ENCODE results near the gene OOSP1. TPM values are rescaled to one million over a fixed set of nuclear protein-coding genes. Genes with fewer than 3 reads are reported as not detected.

OOSP1 gene
- total and polyA plus RNA-seq, 2 donors (not counting 3 experiments of a cell fraction or from before 2014, with no cell fraction given), result 0.11 TPM; not detected in 1

DNA sequence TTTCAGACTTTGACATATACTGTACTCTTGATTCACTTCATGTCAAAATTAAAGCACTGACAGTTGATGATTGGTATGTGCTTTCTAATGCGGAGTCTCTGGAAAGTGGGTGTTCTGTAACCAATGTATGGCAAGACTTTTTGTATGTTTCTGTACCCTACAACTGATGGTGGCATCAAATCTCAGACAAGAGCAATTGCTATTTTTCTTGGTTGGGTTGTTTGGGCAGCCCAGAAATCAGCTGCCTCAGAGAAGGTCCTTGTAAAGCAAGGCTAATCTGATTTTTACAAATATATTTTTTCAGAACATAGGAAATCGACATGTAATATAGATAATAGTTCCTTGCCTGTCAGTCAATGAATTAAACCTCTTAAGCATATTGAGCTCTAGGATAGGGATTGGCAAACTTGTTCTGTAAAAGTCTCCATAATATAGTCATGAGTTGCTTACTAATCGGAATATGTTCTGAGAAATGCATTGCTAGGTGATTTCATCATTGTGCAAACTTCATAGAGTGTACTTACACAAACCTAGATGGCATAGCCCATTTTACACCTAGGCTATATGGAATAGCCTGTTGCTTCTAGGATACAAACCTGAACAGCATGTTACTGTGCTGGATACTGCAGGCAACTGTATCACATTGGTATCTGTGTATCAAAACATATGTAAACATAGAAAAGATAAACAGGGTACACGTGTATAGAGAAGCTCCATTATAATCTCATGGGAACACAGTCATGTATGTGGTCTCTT is 15.4 kb downstream of the OOSP1 start:
- dilution Hi-C loops (cut with MboI; ENCODE audit: extremely low pct_ligation_motif_present, low sequenced_read_pairs), result no loop called here
- H3K4me2 ChIP-seq (ENCODE audit: insufficient read depth, low read length), result no peak overlapping the region
- ChIA-PET POLR2A (no interaction called here), CTCF (interaction anchor here (1.8 kb wide), 1 partner anchor 9 kb away, joined by 7 read pairs; the partner anchor contains the start of gene OOSP4A)
- TF ChIP-seq GATA2 (IDR thresholded peaks at IDR 0.05; ENCODE audit: insufficient read depth, insufficient read length, low read depth, low read length) (no peak), MYC (IDR thresholded peaks at IDR 0.05; ENCODE audit: low read depth, low read length) (no peak), POLR2AphosphoS5 (IDR thresholded peaks at IDR 0.05; ENCODE audit: insufficient read depth, low read depth, low read length) (no peak), FOS (IDR thresholded peaks at IDR 0.05; ENCODE audit: borderline replicate concordance, insufficient read depth, low read length) (no peak), JUN (IDR thresholded peaks at IDR 0.05; ENCODE audit: borderline replicate concordance, insufficient read depth, insufficient read length, low read depth) (no peak), EZH2 (IDR thresholded peaks at IDR 0.05; ENCODE audit: borderline replicate concordance, low read depth, low read length, severe bottlenecking) (no peak), POLR2A (IDR thresholded peaks at IDR 0.05; ENCODE audit: low read depth, low read length) (no peak)
- TF ChIP-seq, protein P1, sequence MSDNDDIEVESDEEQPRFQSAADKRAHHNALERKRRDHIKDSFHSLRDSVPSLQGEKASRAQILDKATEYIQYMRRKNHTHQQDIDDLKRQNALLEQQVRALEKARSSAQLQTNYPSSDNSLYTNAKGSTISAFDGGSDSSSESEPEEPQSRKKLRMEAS (IDR thresholded peaks at IDR 0.05; ENCODE audit: insufficient read depth, insufficient read length), result no peak
- TF ChIP-seq, protein P2, sequence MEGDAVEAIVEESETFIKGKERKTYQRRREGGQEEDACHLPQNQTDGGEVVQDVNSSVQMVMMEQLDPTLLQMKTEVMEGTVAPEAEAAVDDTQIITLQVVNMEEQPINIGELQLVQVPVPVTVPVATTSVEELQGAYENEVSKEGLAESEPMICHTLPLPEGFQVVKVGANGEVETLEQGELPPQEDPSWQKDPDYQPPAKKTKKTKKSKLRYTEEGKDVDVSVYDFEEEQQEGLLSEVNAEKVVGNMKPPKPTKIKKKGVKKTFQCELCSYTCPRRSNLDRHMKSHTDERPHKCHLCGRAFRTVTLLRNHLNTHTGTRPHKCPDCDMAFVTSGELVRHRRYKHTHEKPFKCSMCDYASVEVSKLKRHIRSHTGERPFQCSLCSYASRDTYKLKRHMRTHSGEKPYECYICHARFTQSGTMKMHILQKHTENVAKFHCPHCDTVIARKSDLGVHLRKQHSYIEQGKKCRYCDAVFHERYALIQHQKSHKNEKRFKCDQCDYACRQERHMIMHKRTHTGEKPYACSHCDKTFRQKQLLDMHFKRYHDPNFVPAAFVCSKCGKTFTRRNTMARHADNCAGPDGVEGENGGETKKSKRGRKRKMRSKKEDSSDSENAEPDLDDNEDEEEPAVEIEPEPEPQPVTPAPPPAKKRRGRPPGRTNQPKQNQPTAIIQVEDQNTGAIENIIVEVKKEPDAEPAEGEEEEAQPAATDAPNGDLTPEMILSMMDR (IDR thresholded peaks at IDR 0.05; ENCODE audit: extremely low read depth in 1 of 2, insufficient read depth in 1 of 2, low read depth in 1 of 2, low read length in 2 of 2), result no peak
- no peak overlapping the region for H3K27ac ChIP-seq (ENCODE audit: insufficient read depth, low read depth, low read length)
- BruUV-seq (replicated peaks), result no TSS peak
- no peaks in the 10 kb centered on the region for H3K4me1 ChIP-seq (ENCODE audit: control insufficient read depth, extremely low read depth, insufficient read depth, low read length)
- no peak overlapping the region for H3K4me3 ChIP-seq (replicated peaks in 1 of 3; ENCODE audit: insufficient read depth in 1 of 3, low read depth in 1 of 3, low read length in 3 of 3)
- peaks cover 0 to 6% of the 10 kb centered on the region in 2 experiments for H3K27me3 ChIP-seq (ENCODE audit: control insufficient read depth in 2 of 2, insufficient read depth in 2 of 2, low read length in 2 of 2)
- no peaks in the 10 kb centered on the region for H3K36me3 ChIP-seq (ENCODE audit: control insufficient read depth in 2 of 2, extremely low read depth in 1 of 2, insufficient read depth in 2 of 2, low read length in 2 of 2)
- H4K20me1 ChIP-seq (replicated peaks; ENCODE audit: control insufficient read depth, extremely low read depth, insufficient read depth, low read length), result no peaks in the 10 kb centered on the region
- no peaks in the 10 kb centered on the region for H3K9me3 ChIP-seq (replicated peaks; ENCODE audit: control insufficient read depth, insufficient read depth, low read length)
- intact Hi-C loops (cut with micrococcal nuclease), result no loop called here
- no peak for DNase-seq (ENCODE audit: low read depth, low spot score)
- H3K9ac ChIP-seq (replicated peaks; ENCODE audit: extremely low read depth, insufficient read depth, low read length), result no peak overlapping the region
- H3K9me1 ChIP-seq (replicated peaks; ENCODE audit: control insufficient read depth, extremely low read depth, insufficient read depth, low read length), result no peaks in the 10 kb centered on the region
- H3K79me2 ChIP-seq (ENCODE audit: control insufficient read depth, insufficient read depth, low read length), result no peaks in the 10 kb centered on the region
- FAIRE-seq, result no peak
- H2AFZ ChIP-seq (ENCODE audit: low read depth, low read length), result no peak overlapping the region

Data from endothelial cell of umbilical vein (primary cell).